ENCODE data around the gene BCAM.

BCAM gene

GRCh38 chr19:44785993-44786392, 22.9 kb upstream of the BCAM start:
- Histone ChIP-seq H3K27ac (no peak overlapping the region), H3K4me3 (no peak overlapping the region)

GRCh38 chr19:44788971-44789370, 19.9 kb upstream of the BCAM start:
- no peak overlapping the region for H3K27ac ChIP-seq
- no peak overlapping the region for H3K4me3 ChIP-seq

DNA sequence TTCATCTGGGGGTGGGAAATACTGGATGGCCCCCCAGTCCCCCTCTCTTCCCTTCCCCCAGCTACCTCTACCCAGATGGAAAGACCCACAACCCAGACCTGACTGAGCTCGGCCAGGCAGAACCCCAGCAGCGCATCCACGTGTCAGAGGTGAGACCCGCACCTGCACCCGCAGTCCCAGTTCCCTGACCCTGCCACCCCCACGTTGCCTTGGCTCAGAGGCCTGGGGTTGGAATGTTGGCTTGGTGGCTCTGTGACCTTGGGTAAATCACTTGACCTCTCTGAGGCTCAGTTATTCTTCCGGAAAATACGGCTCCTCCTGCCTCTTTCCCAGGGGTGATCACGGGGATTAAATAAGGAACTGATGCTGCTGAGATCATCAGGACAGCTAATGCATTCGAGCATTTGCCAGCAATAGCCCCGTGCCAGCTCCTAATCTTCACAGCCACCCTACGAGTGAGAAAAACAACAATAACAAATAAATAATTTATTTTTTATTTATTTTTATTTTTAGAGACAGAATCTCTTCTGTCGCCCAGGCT, 18.9 kb upstream of the BCAM start:
- Histone ChIP-seq H3K4me3 (no peak overlapping the region), H3K27ac (no peak overlapping the region)

DNA sequence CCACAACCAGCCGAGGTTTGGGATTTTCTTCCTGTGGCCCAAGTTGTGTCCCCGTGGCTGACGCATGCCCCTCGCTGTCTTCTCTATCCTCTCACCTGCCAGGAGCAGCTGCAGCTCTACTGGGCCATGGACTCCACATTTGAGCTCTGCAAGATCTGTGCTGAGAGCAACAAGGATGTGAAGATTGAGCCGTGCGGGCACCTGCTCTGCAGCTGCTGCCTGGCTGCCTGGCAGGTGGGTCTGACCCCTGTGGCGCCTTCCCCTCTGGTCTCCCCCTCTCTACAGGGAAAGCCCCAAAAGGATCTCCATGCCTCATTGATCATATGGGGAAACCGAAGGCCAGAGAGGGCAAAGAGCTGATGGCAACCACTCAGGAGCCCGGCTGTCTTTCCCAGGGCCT, 16.6 kb upstream of the BCAM start:
- Histone ChIP-seq H3K27ac (no peak overlapping the region), H3K4me3 (no peak overlapping the region)

- Histone ChIP-seq H3K27ac (no peak overlapping the region), H3K4me3 (no peak overlapping the region)
These were observed 14.3 kb upstream of the BCAM start for GRCh38 chr19:44794610-44795009.

GRCh38 chr19:44795398-44795987, 13.4 kb upstream of the BCAM start:
- no peak overlapping the region for H3K27ac ChIP-seq
- H3K4me3 ChIP-seq = no peak overlapping the region

DNA sequence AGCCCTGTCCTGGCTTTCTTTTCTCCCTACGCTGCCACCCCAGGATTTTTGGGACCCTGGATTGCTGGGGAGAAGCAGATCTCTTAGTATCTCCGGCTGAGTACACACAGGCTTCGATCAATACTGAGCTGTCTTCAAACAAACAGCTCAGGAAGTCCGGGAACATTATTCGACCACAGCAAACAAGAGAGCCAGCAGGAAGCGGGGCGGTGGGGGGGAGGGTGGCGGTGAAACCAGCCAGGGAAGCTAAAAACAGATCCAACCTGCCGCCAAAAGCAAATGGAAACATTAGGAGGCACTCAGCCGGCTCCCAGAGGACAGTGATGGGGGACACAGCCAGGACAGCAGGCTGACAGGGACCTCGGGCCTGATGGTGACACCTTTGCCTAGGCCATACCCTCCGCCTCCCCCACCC, 12.2 kb upstream of the BCAM start:
- peak overlapping the region in 4 of 21 experiments; percentile 4 to 60 (median 34) for H3K27ac ChIP-seq

GRCh38 chr19:44799627-44800346, 9.1 kb upstream of the BCAM start:
- H3K4me3 ChIP-seq = no peak overlapping the region
- peak overlapping the region in 1 of 21 experiments; percentile 37 for H3K27ac ChIP-seq

More for the DNA sequence above, 12.2 kb upstream of the BCAM start:
- H3K4me3 ChIP-seq = no peak overlapping the region

- H3K27ac ChIP-seq = peak overlapping the region in 1 of 21 experiments; percentile 37
- H3K4me3 ChIP-seq = no peak overlapping the region
These were observed 8.4 kb upstream of the BCAM start for GRCh38 chr19:44800461-44800860.

GRCh38 chr19:44803442-44804428, 5.2 kb upstream of the BCAM start:
- Histone ChIP-seq H3K27ac (no peak overlapping the region), H3K4me3 (no peak overlapping the region)

GRCh38 chr19:44806291-44806690, 2.6 kb upstream of the BCAM start:
- Histone ChIP-seq H3K27ac (peak overlapping the region in 1 of 21 experiments; percentile 62), H3K4me3 (no peak overlapping the region)

- Histone ChIP-seq H3K4me3 (no peak overlapping the region), H3K27ac (peak overlapping the region in 8 of 21 experiments; percentile 37 to 85 (median 52))
These were observed 1.7 kb upstream of the BCAM start for GRCh38 chr19:44807162-44807561.

GRCh38 chr19:44807652-44808462, 1.0 kb upstream of the BCAM start:
- Histone ChIP-seq H3K4me3 (peak overlapping the region in 1 of 7 experiments; percentile 58), H3K27ac (peak overlapping the region in 11 of 21 experiments; percentile 28 to 85 (median 51))

DNA sequence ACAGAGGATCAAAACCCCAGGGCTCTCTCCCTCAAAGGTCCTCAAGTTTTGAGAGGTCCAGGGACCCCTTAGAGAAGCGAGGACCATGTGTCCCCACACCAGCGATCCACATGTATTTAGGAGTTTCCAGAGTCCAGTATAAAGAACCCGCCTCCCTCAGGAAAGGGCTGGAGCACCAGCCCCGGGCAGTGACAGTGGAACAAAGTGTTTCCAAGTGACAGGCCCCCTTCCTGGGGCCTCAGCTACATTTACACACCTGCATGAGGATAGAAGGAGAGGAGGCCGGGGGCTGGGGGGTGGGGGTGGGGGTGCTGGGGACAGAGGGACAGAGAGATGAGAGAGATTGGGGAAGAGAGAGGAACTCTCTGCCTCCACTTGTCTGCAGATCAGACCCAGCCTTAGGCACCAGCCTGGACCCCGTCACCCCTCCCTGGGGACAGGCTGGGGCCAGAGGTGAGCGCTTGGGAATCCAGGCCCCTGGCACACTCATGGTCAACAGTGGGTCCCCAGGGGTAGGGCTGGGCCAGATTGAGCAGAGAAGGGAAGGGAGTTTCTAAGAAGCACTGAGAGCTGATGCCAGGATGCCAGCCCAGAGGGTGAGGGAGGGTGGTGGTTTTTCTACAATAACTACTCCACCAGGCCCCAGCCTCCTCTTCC, 802 bp downstream of the BCAM start:
- Histone ChIP-seq H3K4me3 (peak overlapping the region; percentile 21 to 58 (median 37)), H3K27ac (peak overlapping the region in 15 of 21 experiments; percentile 12 to 85 (median 55))

DNA sequence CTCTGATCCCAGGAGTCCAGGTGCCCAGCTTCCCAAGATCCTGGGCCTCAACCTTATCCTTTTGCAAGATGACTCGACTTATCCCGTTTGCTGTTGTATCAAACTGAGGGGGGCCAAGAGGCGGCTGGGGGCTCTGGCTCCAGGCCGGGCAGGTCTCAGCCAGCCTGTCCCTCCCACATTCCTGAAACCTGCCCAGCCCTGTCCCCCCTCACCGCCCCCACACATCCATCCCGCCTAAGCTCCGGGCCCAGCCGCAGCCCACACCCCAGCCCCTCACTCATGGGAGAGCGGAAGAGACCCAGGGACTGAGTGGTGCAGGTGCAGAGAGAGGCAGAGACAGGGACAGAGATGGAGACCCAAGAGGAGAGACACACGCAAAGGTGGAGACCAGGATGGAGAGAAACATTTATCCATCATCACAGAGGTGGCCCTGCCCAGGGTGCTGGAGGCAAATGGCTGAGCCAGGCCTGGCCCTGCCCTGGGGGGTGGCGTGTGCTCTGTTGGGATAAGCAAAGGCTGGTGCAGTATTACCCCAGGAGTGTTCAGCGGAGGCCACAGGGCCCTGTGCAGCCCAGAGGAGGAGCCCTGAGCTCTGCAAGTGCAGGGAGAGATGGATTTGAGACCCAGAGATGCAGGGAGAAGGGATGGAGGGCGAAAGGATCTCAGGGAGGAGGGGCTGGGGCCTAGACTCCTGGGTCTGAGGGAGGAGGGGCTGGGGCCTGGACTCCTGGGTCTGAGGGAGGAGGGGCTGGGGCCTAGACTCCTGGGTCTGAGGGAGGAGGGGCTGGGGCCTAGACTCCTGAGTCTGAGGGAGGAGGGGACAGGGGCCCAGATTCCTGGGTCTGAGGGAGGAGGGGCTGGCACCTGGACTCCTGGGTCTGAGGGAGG, 1.6 kb downstream of the BCAM start:
- peak overlapping the region in 4 of 21 experiments; percentile 12 to 85 (median 50) for H3K27ac ChIP-seq
- H3K4me3 ChIP-seq = peak overlapping the region in 3 of 7 experiments; percentile 43 to 58 (median 45)

GRCh38 chr19:44811122-44811419, 2.2 kb downstream of the BCAM start:
- no peak overlapping the region for H3K4me3 ChIP-seq

GRCh38 chr19:44812142-44812718, 3.3 kb downstream of the BCAM start:
- Histone ChIP-seq H3K4me3 (peak overlapping the region in 1 of 7 experiments; percentile 15), H3K27ac (no peak overlapping the region)

More at GRCh38 chr19:44811122-44811419, 2.2 kb downstream of the BCAM start:
- H3K27ac ChIP-seq = no peak overlapping the region

All from skin epidermis (tissue), 12 donors.